ENCODE results near the gene HOXA13.

The HOXA13 gene

DNA sequence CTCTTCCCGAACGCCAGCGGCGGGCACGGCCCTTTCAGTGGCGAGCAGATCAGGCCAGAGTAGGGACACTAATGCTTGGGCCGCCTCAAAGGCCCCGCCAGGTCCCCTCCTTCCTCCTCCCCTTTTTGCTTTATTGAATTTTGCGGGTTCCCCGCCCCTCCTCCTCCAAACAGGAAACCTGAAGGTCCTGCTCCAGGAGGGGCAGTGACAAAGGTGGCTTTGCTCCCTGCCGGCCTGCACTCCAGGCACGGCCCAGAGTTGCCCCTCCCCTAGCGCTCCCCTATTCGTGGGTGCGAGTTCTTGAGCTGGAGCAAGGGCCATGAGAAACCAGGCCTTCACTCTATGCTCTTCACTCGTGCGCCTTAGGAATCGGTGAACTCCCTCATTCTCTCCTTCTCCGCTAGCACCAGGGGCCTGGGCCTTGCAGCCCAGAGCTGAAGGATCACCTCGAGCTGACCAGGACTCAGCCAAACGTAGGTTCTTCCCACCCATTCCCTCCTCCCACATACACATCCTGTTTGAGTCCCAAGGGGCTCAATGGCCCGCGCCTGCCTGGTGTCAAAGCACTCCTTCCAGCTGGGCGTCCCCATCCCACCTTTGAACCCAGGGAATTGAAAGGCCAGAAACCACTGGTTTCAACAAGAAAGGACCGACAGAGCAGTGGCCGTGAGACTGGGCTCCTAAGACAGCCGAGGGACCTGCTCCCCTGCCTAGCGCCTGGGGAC, 51.7 kb downstream of the HOXA13 start:
- Histone ChIP-seq H3K9me3 (no peaks in the 10 kb centered on the region), H3K27ac (peak overlapping the region; percentile 71 to 94), H3K4me3 (peak overlapping the region; percentile 66 to 78), H3K36me3 (peaks cover 25 to 33% (median 25%) of the 10 kb centered on the region in 3 donors), H3K27me3 (no peaks in the 10 kb centered on the region), H3K4me1 (peaks cover 10 to 43% (median 35%) of the 10 kb centered on the region in 4 donors)
- intact Hi-C loops (cut with DNase I; ENCODE audit: low total_unique reads) = no loop called here
- DNase-seq = peak in 1 of 2 donors; percentile 80
- TF ChIP-seq, protein P1, sequence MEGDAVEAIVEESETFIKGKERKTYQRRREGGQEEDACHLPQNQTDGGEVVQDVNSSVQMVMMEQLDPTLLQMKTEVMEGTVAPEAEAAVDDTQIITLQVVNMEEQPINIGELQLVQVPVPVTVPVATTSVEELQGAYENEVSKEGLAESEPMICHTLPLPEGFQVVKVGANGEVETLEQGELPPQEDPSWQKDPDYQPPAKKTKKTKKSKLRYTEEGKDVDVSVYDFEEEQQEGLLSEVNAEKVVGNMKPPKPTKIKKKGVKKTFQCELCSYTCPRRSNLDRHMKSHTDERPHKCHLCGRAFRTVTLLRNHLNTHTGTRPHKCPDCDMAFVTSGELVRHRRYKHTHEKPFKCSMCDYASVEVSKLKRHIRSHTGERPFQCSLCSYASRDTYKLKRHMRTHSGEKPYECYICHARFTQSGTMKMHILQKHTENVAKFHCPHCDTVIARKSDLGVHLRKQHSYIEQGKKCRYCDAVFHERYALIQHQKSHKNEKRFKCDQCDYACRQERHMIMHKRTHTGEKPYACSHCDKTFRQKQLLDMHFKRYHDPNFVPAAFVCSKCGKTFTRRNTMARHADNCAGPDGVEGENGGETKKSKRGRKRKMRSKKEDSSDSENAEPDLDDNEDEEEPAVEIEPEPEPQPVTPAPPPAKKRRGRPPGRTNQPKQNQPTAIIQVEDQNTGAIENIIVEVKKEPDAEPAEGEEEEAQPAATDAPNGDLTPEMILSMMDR (IDR thresholded peaks at IDR 0.05) = no peak

DNA sequence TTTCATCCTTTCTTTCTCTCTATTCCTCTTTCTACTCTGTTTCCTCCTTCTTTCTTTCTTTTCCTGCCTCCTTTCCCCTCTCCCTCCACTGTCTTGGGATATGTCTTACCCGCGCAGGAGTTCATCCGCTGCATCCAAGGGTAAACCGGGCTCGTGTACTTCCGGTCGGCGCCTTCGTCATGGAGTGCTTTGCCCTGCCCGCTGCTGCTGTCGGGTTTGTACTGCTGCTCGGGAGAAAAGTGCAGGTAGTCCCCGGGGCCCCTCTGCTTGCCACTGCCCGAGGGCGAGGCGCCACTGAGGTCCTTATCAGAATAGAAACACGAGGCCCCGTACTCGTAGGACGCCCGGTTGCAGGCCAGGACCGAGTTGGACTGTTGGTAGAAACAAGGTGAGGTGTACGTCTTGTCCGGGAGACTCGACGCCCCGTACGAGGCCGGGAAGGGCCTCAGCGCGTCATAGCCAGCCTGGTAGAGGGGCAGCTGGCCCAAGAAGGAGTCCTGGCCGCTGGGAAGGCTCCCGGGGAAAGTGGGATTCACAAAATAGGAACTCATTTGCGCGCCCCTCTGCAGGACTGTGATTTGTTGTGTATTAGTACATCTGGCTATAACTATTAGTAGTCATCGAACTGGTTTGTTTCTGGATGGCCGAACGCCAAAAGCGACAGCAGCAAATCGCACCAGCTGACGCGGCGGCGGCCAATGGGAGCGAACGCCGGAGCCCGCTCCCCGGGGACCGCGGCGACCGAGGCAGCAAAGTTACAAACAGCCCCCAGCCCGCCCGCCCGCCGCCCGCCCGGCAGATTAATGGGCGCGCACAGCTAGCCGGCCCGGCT, 52.5 kb downstream of the HOXA13 start, which contains the start of gene HOXA6:
HOXA6 (minus strand) TSS at position 576 of the 832 bp plus-strand sequence; CDS start at position 551, 25 bp downstream.
- peaks cover 10 to 36% (median 29%) of the 10 kb centered on the region in 4 donors for H3K4me1 ChIP-seq
- H3K27me3 ChIP-seq = no peaks in the 10 kb centered on the region
- H3K36me3 ChIP-seq = peaks cover 29 to 39% (median 32%) of the 10 kb centered on the region in 3 donors
- peak within 1 kb of the TSS; percentile 66 to 78 for H3K4me3 ChIP-seq
- DNase-seq = peak; percentile 73 to 88
- peak within 1 kb of the TSS; percentile 71 to 94 for H3K27ac ChIP-seq
- intact Hi-C loops (cut with DNase I; ENCODE audit: low total_unique reads) = no loop called here
- TF ChIP-seq, protein P1 (IDR thresholded peaks at IDR 0.05) = no peak
- H3K9me3 ChIP-seq = no peaks in the 10 kb centered on the region

DNA sequence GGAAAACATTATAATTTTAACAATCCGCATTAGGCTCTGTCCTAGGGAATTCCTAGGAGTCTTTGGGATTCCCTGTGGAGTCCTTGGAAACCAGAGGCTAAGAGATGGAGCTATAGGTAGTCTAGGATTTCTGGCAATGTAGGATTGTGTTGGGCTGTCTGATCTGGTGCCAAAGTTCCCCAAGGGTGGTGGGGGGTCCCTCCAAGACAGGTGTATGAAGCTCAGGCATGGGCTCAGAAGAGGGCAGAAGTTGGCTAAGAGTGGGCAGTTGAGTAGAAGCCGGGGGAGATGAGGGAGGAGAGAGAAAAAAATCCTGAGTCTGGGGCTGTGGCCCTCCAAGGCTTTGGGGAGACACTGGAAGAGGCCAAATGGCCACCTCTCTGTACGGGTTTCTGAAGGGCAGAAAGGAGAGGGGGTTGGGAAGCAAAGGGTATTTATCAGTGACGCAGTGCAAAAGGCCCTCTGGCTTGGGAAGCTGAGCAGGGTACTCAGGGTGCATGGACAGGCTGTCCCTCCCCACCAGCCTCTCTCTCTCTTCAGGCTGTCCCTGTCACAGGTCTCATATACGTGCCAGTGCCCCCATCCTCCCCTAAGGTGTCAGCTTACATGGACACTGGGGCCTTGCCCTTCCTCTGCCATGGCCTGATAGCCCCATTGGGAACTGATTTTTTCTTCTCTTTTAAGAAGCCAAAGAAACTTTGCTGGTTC, 53.2 kb downstream of the HOXA13 start:
- peak overlapping the region; percentile 71 to 94 for H3K27ac ChIP-seq
- no peaks in the 10 kb centered on the region for H3K27me3 ChIP-seq
- H3K9me3 ChIP-seq = no peaks in the 10 kb centered on the region
- no peak overlapping the region for H3K4me3 ChIP-seq
- intact Hi-C loops (cut with DNase I; ENCODE audit: low total_unique reads) = no loop called here
- peaks cover 10 to 36% (median 29%) of the 10 kb centered on the region in 4 donors for H3K4me1 ChIP-seq
- TF ChIP-seq, protein P1 (IDR thresholded peaks at IDR 0.05) = no peak
- H3K36me3 ChIP-seq = peaks cover 34 to 44% (median 37%) of the 10 kb centered on the region in 3 donors
- no peak for DNase-seq

DNA sequence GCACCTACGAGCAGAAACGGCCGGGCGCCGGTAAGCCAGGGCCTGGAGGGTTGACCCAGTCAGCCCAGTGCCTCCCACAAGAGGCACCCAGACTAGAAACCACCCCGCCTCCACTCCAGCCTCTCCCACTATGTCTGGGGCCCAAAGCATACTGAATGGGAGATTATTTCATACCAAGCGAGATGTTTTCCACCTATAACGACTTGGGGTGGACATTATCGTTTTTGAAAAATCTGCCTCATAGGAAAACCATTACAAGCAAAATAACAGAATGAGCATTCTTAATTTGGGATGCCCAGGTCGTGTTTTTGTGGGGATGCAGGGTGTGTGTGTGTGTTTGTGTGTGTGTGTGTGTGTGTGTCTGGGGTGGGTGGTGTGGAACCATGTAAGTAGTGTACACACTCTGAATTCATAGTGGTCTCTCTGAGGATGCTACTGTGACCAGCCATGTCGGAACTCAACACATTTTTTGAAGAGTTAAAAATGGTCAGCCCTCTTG, 53.9 kb downstream of the HOXA13 start:
- Histone ChIP-seq H3K4me1 (peaks cover 10 to 36% (median 29%) of the 10 kb centered on the region in 4 donors), H3K27me3 (no peaks in the 10 kb centered on the region), H3K4me3 (no peak overlapping the region), H3K27ac (no peak overlapping the region), H3K9me3 (no peaks in the 10 kb centered on the region), H3K36me3 (peaks cover 37 to 47% (median 40%) of the 10 kb centered on the region in 3 donors)
- TF ChIP-seq, protein P1 (IDR thresholded peaks at IDR 0.05) = no peak
- no peak for DNase-seq
- intact Hi-C loops (cut with DNase I; ENCODE audit: low total_unique reads) = no loop called here
